Activated CD8-positive, alpha-beta memory T cell treated with anti-CD3 and anti-CD28 coated beads, Interleukin-2, amount 50 U/mL, for 24 hours (primary cell): Measurements from ENCODE around the gene NUDT12.

Source experiments
- DNase-seq: peaks from one replicate; pipeline ENCODE4 v3.0.0-alpha.2; 2020; ENCODE audit errors: extremely low read depth

Gene NUDT12

DNA sequence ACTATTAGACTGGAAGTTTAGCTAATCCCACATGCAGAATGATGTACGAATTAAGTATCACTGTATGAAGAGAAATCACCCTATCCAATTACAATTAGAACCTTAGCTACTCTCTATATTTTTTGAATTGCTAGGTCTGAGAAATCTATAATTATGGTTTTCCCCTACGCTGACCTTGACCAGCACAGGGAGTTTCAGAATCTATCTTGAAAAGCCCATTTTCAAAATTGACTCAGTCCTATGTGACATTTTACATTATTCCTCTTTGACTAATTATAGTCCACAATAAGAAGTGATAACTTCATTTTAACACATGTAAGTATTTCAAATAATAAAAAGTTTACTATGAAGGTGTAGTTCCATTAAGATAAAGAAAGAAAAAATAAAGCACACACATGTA is 21.5 kb downstream of the NUDT12 start:
- no peak for DNase-seq

DNA sequence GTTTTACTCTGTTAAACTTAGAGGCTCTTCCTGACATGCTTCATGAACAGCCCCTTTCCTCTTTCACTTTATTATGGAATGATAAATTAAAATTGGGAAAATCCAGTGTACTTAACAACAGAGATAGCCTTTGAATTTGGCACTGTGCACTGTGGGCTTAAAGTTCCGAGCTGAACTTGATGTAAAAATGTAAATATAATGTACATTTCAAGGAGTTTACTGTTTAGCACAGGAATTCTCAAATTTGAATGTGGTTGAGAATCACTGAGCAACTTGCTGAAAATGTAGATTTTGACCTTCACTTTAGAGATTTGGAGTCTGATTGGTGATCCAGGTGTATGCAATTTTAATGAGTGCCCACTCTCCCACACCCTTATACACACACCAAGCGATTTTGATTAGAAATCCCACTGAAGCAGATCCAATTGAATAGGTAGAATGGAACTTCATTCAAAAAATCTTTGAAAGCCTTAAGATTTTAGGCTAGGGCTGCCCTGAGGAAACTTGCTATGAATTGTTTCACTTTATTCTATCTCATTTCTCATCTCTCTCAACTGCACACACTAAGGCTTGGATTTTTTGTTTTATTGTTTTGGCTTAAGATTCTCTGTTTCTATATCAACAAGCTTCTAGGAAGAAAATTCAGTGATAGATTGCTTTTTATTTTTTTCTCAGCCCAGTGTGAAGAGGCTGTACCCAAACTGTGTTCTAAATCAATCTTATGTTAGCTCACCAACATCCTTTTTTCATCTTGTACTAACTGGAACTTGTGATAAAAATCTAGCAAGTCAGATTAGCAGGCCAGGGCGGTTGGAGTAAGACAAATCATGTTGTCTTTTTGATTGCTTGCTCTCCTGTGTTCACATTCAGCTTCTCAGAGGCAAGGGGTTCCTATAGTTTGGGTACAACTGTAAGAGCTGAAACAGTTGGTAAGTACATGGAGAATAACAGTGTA is 22.9 kb downstream of the NUDT12 start:
- no peak for DNase-seq

DNA sequence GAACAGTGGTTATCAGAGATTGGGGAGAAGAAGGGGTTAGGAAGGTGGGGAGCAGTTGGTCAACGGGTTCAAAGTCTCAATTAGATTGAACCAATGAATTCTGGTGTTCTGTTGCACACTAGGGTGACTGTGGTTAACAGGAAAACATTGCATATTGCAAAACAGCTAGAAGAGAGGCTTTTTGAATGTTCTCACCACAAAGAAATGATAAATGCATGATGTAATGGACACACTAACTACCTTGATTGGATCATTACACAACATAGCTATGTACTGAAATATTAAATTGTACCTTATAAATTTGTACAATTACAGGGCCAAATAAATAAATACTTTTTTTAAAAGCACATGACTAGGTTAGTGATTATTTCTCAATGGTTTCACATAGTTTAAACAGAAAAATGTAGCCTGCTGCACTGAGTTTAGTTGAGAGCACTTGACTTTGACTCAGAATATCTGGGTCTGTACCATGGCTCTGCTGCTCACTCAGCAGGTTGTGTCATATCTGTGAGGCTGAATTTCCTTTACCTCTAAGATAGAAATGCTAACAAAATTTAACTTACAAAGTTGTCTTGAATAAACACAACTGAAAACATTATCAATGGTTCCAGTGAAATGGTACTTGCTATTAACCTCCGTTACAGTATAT is 30.4 kb downstream of the NUDT12 start:
- DNase-seq = no peak

DNA sequence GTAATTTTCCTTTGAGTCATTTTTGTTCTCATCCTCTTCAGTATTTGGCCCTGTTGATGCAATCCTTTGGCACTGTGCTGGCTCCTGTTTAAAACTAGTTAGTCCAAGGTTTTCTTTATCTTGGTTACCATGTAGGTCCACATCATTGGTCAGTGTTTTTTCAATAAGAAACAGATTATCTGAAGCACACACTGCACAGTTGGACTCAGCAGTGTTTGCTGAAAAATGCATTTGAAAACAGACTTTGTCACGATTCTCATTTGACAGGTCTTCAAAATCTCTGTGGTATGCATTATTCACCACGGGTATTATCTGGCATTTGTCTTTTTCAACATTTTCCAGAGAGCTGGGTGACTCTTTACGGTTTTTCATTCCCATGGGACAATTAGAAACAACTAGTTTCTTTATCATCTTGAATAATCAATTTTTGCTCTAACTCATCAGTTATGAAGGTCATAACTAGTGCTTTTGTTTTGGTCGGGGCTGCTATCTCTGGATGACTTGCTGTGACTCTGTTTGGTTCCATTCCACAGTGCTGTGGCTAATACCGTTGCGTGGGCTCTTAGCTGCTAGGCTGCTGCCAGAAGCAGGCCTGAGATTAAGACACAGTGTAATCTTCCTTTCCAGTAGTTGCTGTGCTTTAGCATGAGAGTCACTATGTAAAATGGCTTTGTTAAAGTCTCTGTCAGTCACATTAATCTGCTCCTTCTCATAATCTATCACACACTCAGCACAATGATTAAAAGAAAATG is 36.2 kb downstream of the NUDT12 start:
- DNase-seq = no peak

DNA sequence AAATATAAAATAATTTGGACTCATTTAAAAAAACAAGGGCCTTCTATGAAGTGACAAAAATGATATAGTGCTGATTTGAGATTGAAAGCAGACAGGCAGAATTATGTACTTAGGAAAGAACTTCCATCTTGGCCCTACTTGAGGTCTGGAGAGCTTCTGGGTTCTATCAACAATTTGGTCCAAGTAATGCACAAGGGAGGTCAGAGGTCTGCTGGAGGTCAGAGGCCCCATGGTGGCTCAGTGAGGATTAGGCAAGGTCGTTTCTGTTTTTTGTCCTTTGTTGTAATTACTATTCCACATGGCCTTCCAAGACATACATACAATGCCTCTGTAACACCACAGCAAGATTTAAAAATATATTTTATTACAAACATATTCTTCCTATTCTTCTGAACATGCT is 37.2 kb downstream of the NUDT12 start:
- no peak for DNase-seq

DNA sequence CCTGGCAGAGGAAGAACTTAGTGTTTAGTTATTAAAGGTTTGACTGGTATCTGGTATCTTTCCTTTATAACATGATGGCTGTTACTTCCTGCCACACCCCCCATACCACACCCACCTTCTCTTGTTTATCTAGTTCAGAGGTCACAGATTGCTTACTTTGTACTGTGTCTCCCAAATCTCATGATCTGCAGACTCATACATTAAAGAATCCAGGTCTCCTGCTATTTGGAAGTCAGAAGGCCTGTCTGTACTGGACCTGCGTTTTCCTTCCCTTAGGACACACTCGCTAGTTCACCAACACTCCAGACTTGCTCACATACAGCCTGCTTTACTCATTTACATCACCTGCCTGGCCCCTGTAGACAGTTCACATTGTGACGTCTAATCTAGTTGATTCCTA is 39.3 kb downstream of the NUDT12 start:
- no peak for DNase-seq

DNA sequence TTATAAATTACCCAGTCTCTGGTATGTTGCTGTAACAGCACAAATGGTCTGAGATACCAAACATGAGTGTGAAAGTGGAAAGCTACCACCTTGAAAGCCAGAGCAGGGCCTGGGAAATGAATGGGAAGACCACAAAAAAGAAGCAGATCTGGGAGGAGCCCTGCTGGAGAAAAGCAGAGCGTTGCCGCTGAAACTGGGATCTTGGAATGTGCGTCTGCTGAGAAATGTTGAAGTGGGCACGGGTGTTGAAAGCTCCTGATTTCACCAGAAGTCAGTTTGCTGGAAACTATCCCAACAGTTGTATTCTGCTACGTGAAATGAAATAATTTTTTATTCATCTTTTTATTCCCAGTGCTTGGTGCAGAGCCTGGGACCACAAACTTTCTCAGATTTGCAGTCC is 40.0 kb downstream of the NUDT12 start:
- DNase-seq = no peak

DNA sequence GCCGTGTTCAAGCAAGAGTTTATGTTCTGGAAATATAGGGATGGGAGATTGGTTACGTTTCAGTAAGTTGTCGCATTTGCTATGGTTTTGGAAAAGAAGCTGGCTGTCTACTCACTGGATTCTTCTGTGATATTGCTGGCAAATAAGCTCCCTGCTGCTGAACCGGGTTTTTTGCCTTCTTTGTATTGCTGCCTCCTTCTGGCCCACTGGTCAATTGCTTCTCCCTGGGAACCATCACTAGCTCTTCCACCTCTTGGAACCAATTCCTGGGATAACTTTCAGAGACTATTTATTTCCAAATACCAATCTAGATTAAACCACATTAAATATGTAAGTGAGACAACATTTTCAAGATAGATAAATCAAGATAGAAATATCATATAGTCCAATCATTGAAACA is 43.0 kb downstream of the NUDT12 start:
- no peak for DNase-seq

DNA sequence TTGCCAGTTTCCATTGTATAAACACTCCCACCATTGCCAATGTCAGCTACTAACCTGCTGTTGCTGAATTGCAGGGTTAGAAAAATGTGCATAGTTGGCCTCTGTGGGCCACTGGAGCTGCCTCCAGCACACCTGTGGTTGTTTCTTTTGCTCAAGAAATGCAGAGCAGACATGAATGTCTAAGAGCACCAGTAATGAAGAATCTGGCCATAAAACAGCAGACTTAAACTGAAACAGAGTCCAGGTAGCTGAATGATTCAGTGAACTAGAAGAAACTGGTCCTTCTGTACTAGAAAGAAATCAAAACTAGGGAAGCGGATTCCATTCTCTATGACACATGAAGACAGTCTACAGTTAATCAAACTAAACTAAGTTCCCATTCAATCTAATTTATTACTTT is 48.2 kb downstream of the NUDT12 start:
- DNase-seq = no peak

DNA sequence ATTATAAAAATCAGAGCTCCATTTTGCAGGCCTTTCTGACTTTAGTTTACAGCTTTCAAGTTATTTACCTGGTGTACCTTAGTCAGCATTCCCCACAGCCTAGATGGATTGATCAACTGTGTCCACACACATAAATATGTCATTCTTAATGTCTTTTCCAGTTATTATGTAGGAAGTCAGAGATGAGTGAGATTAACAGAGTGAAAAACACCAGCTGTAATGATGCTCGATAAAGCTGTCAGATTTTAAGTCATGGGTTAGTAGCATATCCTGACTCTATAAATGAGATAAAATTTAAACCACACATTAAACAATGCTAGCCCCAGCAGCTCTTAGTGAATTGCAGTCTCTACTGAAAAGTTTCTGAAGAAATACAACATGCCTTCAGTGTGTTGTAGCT is 48.9 kb downstream of the NUDT12 start:
- no peak for DNase-seq

DNA sequence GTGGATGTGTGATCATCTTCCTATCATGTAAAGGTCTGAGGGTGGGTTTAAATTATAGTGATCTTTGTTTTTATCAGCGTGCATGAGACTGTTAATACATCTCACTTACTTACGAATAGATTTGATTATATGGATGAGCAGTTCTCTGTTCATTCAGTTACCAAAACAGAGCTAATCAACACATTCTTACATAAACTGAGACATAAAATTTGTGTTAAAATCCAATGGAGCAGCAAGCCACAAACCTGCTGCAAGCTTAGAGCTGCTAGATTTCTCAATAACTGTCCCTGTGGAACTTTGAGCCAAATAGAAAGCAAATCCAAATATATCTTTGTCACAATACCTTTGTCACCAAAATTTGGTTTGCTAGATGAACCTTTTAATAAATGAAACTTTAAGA is 50.1 kb downstream of the NUDT12 start:
- DNase-seq = no peak

DNA sequence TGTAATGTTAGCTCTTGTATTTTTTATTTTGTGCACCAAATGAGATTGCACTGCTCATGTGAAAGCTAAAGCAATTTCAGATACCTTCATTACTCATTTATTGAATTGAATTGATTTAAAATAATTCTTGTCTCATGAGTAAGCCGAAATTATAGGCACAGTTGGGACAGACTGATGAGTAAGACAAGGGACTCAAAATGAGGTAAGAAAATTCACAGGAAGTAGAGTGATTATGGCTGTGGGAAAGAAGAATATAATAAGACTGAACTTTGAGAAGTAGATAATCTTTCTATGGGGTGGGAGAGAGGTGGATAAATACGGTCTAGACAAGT is 51.1 kb downstream of the NUDT12 start:
- no peak for DNase-seq

DNA sequence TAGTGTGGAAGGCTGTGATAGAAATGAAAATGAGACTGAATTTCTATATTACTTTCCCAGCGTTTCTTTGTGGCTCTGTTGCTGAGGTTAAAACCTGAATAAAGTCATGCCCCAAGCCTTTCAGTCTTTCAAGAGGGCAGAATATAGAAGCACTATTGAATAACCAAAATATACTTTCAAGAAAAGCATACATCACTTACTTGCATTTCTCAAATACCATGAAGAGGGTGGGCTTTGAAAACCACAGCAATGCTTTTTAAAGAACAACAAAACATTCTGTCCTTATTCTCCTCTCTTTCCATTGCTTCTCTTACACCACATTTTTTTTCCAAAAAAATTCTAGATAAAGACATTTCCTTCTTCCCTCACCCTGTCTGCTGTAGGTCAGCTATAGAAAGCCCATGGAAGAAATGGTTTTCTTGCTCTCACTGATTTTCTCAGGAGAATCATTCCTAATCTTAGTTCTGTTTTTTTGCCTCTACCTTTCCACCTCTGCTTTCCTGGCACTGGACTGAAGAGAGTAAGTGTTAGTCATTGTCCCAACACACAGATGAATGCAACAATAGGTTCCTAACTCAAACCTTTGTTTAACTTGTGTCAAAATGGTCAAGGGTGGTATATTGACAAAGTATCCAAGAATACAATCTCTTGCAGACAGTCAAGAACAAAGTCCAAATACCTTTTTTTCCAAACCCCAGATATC is 51.6 kb downstream of the NUDT12 start:
- DNase-seq = no peak

DNA sequence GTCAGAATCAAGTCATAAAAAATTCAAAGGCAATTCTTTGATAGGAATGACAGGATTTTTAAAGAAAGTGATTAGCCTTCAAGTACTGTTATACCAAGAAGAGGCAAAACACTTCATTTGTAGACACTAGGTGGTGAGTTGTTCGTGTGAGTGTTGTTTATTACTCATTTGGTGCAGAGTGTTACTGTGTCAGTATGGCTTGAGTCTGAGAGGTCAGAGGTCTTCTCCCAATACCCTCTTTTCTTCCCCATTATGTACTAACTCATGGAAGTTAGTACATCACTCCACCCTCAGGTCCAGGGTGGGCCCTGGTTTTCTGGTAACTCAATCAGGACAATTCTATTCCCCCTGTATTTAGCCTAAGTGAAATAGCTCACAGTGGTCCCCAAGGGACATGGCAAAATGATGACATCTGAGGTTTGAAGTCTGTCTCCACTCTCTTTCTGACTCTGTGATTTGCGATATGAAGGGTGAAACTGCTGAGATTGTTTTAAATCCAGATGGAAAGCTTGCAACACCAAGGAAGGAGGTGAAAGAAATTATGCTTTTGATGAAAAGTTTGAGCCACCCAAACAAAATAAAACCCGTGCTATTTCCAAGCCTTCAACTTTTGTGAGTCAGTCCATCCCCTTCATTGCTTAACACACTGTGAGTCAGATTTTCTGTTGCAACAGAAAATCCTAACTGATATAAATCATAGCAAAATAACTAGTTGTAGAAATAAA is 56.8 kb downstream of the NUDT12 start:
- DNase-seq = no peak

DNA sequence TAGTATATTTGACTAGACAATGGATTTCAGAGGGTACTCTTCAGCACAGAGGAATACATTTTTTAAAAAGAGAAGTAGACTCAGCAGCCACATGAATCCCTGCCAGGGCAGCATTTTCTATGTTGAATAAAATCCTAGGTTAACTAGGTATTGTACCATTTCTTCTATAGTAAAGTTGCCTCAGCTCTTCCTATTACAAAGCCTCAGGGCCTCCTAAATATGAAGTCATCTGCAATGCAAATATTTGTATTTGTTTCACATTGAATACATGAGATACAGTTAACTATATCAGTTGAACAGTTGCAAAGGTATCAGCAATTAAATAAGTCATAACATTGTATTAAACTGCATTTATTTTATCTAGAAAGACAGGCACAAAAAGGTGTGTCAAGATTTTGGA is 59.5 kb downstream of the NUDT12 start:
- DNase-seq = no peak

DNA sequence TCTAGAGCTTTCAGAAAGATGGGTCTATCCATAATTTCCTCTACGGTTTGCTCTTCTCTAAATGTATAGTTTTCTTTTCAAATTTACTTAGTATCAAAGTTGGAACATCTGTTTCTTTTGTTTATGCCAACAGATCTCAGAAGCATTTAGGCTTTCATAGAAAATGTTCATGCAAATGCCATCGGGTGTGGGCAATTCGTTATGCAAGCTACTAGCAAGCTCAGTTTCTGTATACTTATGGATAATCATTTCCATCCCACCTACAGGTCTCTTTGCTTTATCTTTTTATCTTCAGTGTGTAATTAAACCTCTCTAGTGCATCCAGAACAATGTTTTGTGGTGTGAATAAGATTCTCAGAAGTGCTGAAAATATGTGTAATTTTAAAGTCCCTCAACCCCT is 59.9 kb downstream of the NUDT12 start:
- DNase-seq = no peak
